GM15510 (cell line): ENCODE results near the gene ALMS1.

Experiments
- POLR2A ChIP-seq: IDR thresholded peaks from 3 replicates; pipeline ENCODE4 v1.6.1; 2011; ENCODE audit warnings: borderline replicate concordance; ENCODE audit not compliant: insufficient read length; ENCODE audit errors: extremely low read depth

Gene ALMS1

GRCh38 chr2:73444202-73444601, 58.6 kb downstream of the ALMS1 start:
- TF ChIP-seq POLR2A: no peak

- no peak for TF ChIP-seq POLR2A
These were observed 63.2 kb downstream of the ALMS1 start for GRCh38 chr2:73448856-73449255.

GRCh38 chr2:73449404-73449803, 63.8 kb downstream of the ALMS1 start:
- no peak for TF ChIP-seq POLR2A

GRCh38 chr2:73451263-73451972, 65.8 kb downstream of the ALMS1 start:
- no peak for TF ChIP-seq POLR2A

GRCh38 chr2:73457982-73458381, 72.3 kb downstream of the ALMS1 start:
- TF ChIP-seq POLR2A: no peak

GRCh38 chr2:73468376-73468775, 82.7 kb downstream of the ALMS1 start:
- TF ChIP-seq POLR2A: no peak

GRCh38 chr2:73487112-73487657, 101.5 kb downstream of the ALMS1 start:
- no peak for TF ChIP-seq POLR2A

- no peak for TF ChIP-seq POLR2A
These were observed 102.4 kb downstream of the ALMS1 start for GRCh38 chr2:73488079-73488478.

- TF ChIP-seq POLR2A: no peak
These were observed 103.4 kb downstream of the ALMS1 start for GRCh38 chr2:73489053-73489452.

GRCh38 chr2:73494031-73494430, 108.4 kb downstream of the ALMS1 start:
- TF ChIP-seq POLR2A: no peak

- TF ChIP-seq POLR2A: no peak
These were observed 118.4 kb downstream of the ALMS1 start for GRCh38 chr2:73503992-73504570.

GRCh38 chr2:73516033-73516432, 130.4 kb downstream of the ALMS1 start:
- no peak for TF ChIP-seq POLR2A

GRCh38 chr2:73528688-73529087, 143.1 kb downstream of the ALMS1 start:
- no peak for TF ChIP-seq POLR2A

GRCh38 chr2:73532381-73532780, 146.7 kb downstream of the ALMS1 start:
- no peak for TF ChIP-seq POLR2A

- no peak for TF ChIP-seq POLR2A
These were observed 150.7 kb downstream of the ALMS1 start for GRCh38 chr2:73536133-73536840.
